A673 (cell line): Measurements from ENCODE around the gene DCTN5. TPM values are rescaled to one million over a fixed set of nuclear protein-coding genes. Genes with fewer than 3 reads are reported as not detected.

Source experiments
- BruUV-seq: library from RNA; stranded (reverse); fragments of 400-500 nt; replicated peaks from 2 replicates; lab custom pipeline; 2021; lab: Mats Ljungman, UMichigan
- CTCF ChIA-PET: fragments of 300-600 bp; sonication (Branson Sonifier 250); formaldehyde crosslinking; loops from one replicate; lab custom pipeline; 2022; ENCODE audit warnings: antibody characterized with exemption; lab: Charles Lee
- POLR2A ChIA-PET: fragments of 300-600 bp; sonication (Branson Sonifier 250); formaldehyde crosslinking; loops from one replicate; lab custom pipeline; 2022; ENCODE audit warnings: antibody characterized with exemption; ENCODE audit not compliant: low non-redundant PET; lab: Charles Lee
- DNase-seq: peaks from one replicate; pipeline ENCODE4 v3.0.0-alpha.2; 2015; ENCODE audit warnings: low spot score
- H3K27ac ChIP-seq: fragments of 200-600 bp; sonication (generic); 2 replicates; pipeline ENCODE4 v1.5.1; 2016; ENCODE audit warnings: mixed run types, low read depth, mild to moderate bottlenecking, mixed read lengths, antibody characterized with exemption, low read length; ENCODE audit not compliant: poor library complexity, severe bottlenecking
- H3K27me3 ChIP-seq: fragments of 200-600 bp; sonication (generic); replicated peaks from 2 replicates; pipeline ENCODE4 v1.6.1; 2017; ENCODE audit warnings: mixed run types, low read depth, mild to moderate bottlenecking, mixed read lengths, antibody characterized with exemption, low read length; ENCODE audit not compliant: insufficient read depth, poor library complexity
- H3K36me3 ChIP-seq: fragments of 200-600 bp; sonication (generic); 2 replicates; pipeline ENCODE4 v1.6.1; 2016; ENCODE audit warnings: mixed run types, mild to moderate bottlenecking, mixed read lengths, antibody characterized with exemption, low read length; ENCODE audit not compliant: insufficient read depth, poor library complexity, severe bottlenecking
- H3K4me1 ChIP-seq: fragments of 200-600 bp; sonication (generic); 2 replicates; pipeline ENCODE4 v1.6.1; 2017; ENCODE audit warnings: mixed run types, mild to moderate bottlenecking, mixed read lengths, antibody characterized with exemption, low read length; ENCODE audit not compliant: insufficient read depth, poor library complexity, severe bottlenecking
- H3K4me3 ChIP-seq: fragments of 200-600 bp; sonication (generic); 2 replicates; pipeline ENCODE4 v1.5.1; 2016; ENCODE audit warnings: low read depth, mixed run types, mild to moderate bottlenecking, mixed read lengths, low read length; ENCODE audit not compliant: poor library complexity, severe bottlenecking
- H3K9me3 ChIP-seq: fragments of 200-600 bp; sonication (generic); 2 replicates; pipeline ENCODE4 v1.6.1; 2016; ENCODE audit warnings: mixed run types, low read depth, mild to moderate bottlenecking, mixed read lengths, antibody characterized with exemption, low read length; ENCODE audit not compliant: poor library complexity, severe bottlenecking
- CTCF ChIP-seq: fragments of 300-800, 200-600 bp; sonication (generic); conservative IDR thresholded peaks from 2 replicates; pipeline ENCODE4 v1.5.1; 2017; ENCODE audit warnings: low read depth, mild to moderate bottlenecking, antibody characterized with exemption, low read length, moderate library complexity, mixed read lengths
- EZH2 ChIP-seq: fragments of 200-600 bp; sonication (generic); IDR thresholded peaks from 2 replicates; pipeline ENCODE4 v1.6.1; 2017; ENCODE audit warnings: borderline replicate concordance, low read depth, mild to moderate bottlenecking, mixed read lengths, antibody characterized with exemption, low read length; ENCODE audit not compliant: poor library complexity, severe bottlenecking
- intact Hi-C: fragments of 100-400 bp; cut with micrococcal nuclease; formaldehyde crosslinking; loops from one replicate; pipeline ENCODE4 v1.10.0; 2022; ENCODE audit not compliant: unreplicated experiment
- total RNA-seq: library from RNA; stranded (reverse); gene quantifications from 2 replicates; pipeline ENCODE4 v1.2.3, GENCODE V29; 2021

DCTN5 gene
- total RNA-seq, 1 experiment from 2014 or later, result 95.1 TPM

GRCh38 chr16:23668225-23668624 lies 27.0 kb downstream of the DCTN5 start:
- no TSS peak for BruUV-seq
- ChIA-PET CTCF (no interaction called here), POLR2A (no interaction called here)
- intact Hi-C loops, result no loop called here
- Histone ChIP-seq H3K27me3 (no peaks in the 10 kb centered on the region), H3K4me3 (no peak overlapping the region), H3K27ac (no peak overlapping the region), H3K4me1 (no peaks in the 10 kb centered on the region), H3K9me3 (no peaks in the 10 kb centered on the region), H3K36me3 (peaks cover 65% of the 10 kb centered on the region)
- no peak for TF ChIP-seq CTCF
- TF ChIP-seq EZH2, result no peak
- no peak for DNase-seq

GRCh38 chr16:23668873-23669272 lies 27.6 kb downstream of the DCTN5 start:
- TF ChIP-seq EZH2, result no peak
- no peak for TF ChIP-seq CTCF
- H3K36me3 ChIP-seq, result peaks cover 61% of the 10 kb centered on the region
- ChIA-PET POLR2A (interaction anchor here (0.6 kb wide), 1 partner anchor 83 kb away, joined by 10 read pairs; no protein-coding TSS in a partner anchor), CTCF (no interaction called here)
- H3K4me1 ChIP-seq, result no peaks in the 10 kb centered on the region
- DNase-seq, result no peak
- BruUV-seq, result no TSS peak
- intact Hi-C loops, result no loop called here
- H3K4me3 ChIP-seq, result no peak overlapping the region
- no peaks in the 10 kb centered on the region for H3K27me3 ChIP-seq
- H3K27ac ChIP-seq, result no peak overlapping the region
- H3K9me3 ChIP-seq, result no peaks in the 10 kb centered on the region

GRCh38 chr16:23670137-23670776 lies 29.0 kb downstream of the DCTN5 start:
- ChIA-PET CTCF (no interaction called here), POLR2A (no interaction called here)
- DNase-seq, result no peak
- no peak for TF ChIP-seq EZH2
- no peak for TF ChIP-seq CTCF
- Histone ChIP-seq H3K27ac (no peak overlapping the region), H3K4me3 (no peak overlapping the region), H3K36me3 (peaks cover 47% of the 10 kb centered on the region), H3K9me3 (no peaks in the 10 kb centered on the region), H3K4me1 (no peaks in the 10 kb centered on the region), H3K27me3 (no peaks in the 10 kb centered on the region)
- no TSS peak for BruUV-seq
- intact Hi-C loops, result no loop called here
